Measurements from ENCODE around the gene C1orf232.

C1orf232 gene

DNA sequence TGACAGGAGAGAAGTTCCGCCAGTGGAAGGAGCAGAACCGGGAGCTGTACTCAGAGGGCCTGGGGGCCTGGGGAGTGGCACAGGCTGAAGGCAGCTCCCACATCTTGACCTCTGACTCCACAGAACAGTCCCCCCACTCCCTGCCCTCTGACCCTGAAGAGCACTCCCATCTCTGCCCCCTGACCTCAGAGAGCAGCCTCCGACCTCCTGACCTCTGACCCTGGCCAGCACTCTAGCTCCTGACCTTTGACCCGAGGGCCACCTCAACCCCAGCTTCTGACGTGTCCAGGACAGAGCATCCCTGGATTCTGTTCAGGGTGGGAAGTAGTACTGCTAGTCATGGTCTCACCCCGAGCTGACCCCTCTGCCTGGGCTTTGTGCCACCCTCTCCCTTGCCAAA lies 20.6 kb upstream of the C1orf232 start:
- no peak for DNase-seq (ENCODE audit: low read depth)
- TF ChIP-seq, protein P1, sequence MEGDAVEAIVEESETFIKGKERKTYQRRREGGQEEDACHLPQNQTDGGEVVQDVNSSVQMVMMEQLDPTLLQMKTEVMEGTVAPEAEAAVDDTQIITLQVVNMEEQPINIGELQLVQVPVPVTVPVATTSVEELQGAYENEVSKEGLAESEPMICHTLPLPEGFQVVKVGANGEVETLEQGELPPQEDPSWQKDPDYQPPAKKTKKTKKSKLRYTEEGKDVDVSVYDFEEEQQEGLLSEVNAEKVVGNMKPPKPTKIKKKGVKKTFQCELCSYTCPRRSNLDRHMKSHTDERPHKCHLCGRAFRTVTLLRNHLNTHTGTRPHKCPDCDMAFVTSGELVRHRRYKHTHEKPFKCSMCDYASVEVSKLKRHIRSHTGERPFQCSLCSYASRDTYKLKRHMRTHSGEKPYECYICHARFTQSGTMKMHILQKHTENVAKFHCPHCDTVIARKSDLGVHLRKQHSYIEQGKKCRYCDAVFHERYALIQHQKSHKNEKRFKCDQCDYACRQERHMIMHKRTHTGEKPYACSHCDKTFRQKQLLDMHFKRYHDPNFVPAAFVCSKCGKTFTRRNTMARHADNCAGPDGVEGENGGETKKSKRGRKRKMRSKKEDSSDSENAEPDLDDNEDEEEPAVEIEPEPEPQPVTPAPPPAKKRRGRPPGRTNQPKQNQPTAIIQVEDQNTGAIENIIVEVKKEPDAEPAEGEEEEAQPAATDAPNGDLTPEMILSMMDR (conservative IDR thresholded peaks at IDR 0.05; ENCODE audit: low read length) = no peak
- no peak overlapping the region for H3K4me3 ChIP-seq (ENCODE audit: low read length)

DNA sequence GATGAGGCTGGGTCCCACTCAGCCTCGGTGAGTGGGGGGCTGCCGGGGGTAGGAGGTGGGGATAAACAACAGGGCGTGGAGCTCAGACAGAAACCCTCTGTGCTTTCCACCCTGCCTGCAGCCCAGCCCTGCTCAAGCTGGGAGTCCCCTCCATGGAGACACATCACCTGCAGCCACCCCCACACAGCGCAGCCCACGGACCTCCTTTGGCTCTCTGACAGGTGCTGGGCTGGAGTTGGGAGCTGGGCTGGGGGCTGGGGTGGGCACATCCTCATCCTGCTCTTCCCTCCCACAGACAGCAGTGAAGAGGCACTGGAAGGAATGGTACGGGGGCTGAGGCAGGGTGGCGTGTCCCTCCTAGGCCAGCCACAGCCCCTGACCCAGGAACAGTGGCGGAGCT lies 19.7 kb upstream of the C1orf232 start:
- TF ChIP-seq, protein P1 (conservative IDR thresholded peaks at IDR 0.05; ENCODE audit: low read length) = no peak
- no peak for DNase-seq (ENCODE audit: low read depth)
- no peak overlapping the region for H3K4me3 ChIP-seq (ENCODE audit: low read length)

DNA sequence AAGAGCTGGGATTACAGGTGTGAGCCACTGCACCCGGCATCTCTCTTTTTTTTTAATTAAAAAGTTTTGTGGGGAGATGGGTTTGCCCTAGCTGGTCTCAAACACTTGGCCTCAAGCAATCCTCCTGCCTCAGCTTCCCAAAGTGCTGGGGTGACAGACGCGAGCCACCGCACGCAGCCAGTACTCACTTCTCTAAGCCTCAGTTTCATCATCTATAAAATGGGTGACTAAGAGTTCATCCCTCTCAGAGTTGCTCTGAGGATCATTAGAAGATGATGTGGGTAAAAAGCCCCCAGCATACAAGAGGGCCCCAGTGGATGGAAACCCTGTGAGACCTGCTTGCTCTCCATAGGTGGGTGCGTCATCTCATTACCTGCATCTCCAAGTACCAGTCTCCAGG lies 19.1 kb upstream of the C1orf232 start:
- TF ChIP-seq, protein P1 (conservative IDR thresholded peaks at IDR 0.05; ENCODE audit: low read length) = no peak
- H3K4me3 ChIP-seq (ENCODE audit: low read length) = no peak overlapping the region
- DNase-seq (ENCODE audit: low read depth) = no peak

DNA sequence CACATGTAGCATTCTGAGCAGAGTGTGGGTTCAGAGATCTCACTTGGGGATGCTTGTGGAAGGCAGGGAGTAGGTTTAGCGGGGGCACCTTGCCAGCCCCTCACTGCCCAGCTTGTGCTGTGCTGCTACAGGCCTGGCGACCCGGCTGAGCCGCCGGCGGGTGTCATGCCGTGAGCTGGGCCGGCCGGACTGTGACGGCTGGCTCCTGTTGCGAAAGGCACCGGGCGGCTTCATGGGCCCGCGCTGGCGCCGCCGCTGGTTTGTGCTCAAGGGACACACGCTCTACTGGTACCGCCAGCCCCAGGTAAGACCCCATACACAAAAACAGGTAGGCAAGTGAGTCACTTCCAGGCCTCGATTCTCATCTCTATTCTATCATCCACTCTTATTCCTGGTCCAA lies 16.1 kb upstream of the C1orf232 start:
- H3K4me3 ChIP-seq (ENCODE audit: low read length) = no peak overlapping the region
- DNase-seq (ENCODE audit: low read depth) = no peak
- TF ChIP-seq, protein P1 (conservative IDR thresholded peaks at IDR 0.05; ENCODE audit: low read length) = no peak

DNA sequence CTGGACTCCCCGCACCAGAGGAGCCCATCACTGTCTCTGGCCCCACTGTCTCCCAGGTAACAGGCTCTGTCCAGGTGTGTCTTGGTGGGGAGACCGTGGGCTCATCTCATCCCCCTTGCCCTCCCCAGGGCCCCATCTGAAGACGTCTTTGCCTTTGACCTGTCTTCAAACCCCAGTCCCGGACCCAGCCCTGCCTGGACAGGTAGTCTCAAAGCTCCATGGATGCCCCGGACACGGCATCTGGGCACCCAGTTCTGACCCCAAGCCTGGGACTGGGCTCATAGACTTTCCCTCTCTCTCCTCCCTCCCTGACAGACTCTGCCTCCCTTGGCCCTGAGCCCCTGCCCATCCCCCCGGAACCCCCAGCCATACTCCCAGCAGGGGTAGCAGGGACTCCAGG lies 15.3 kb upstream of the C1orf232 start:
- TF ChIP-seq, protein P1 (conservative IDR thresholded peaks at IDR 0.05; ENCODE audit: low read length) = no peak
- DNase-seq (ENCODE audit: low read depth) = no peak
- H3K4me3 ChIP-seq (ENCODE audit: low read length) = no peak overlapping the region

DNA sequence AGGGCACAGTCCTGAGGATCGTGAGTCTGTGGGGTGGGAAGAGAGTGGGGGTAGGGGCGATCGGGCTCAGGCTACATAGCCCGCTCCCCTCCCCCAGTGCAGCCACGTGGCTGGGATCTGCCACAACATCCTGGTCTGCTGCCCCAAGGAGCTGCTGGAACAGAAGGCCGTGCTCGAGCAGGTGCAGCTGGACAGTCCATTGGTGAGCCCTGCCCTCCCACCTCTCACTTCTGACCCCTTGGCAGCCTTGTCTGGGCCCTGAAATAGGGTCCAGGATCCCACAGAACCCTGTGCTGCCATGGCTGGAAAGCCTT lies 13.6 kb upstream of the C1orf232 start:
- H3K4me3 ChIP-seq (ENCODE audit: low read length) = no peak overlapping the region
- no peak for DNase-seq (ENCODE audit: low read depth)
- TF ChIP-seq, protein P1 (conservative IDR thresholded peaks at IDR 0.05; ENCODE audit: low read length) = no peak

DNA sequence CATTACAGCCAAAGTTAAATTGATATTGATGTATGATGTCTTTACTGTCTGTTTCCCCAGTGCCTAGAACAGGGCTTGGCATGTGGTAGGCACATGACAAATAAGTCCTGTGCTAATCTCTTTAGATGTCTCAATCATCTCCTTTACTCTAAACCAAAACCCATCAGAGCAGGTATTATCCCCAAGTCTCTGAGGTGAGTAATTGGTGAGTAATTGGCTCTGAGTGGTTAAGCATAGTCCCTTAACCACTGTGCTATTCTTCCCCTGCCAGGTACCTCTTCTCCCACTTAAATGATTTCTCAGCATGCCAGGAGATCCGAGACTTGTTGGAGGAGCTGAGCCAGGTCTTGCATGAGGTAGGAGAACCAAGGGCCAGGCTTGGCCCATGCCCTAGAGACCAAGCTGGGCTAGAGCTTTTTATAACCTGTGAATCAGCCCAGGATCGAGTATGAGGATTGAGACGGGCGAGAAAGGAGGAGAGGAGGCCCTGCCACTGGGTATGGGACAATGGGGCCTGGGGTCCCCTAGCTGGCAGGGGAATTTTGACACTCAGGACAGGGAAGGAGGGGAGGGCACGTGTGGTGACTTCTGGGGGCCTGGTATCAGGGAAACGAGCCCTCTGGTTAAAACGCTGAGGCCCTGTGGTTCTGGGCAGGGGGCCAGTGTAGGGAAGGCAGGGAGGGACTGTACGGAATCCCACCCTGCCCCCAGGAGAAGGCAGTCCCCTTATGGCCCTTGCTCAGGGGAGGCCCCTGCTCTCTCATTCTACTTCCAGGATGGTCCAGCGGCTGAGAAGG lies 13.0 kb upstream of the C1orf232 start:
- no peak for DNase-seq (ENCODE audit: low read depth)
- TF ChIP-seq, protein P1 (conservative IDR thresholded peaks at IDR 0.05; ENCODE audit: low read length) = no peak
- no peak overlapping the region for H3K4me3 ChIP-seq (ENCODE audit: low read length)
